GM23338 (cell line): ENCODE results near the gene GAGE12C. TPM values are rescaled to one million over a fixed set of nuclear protein-coding genes. Genes with fewer than 3 reads are reported as not detected.
"Not testable (repeated sequence)": the region's sequence is repeated elsewhere in the genome, so short reads cannot be mapped to it uniquely, and the experiment has no call there.

Source experiments
- ATAC-seq: fragments of 200-7000 bp; cut with Tn5 transposase; 3 replicates; pipeline ENCODE4 v1.9.1; 2020
- DNase-seq: peaks from one replicate; pipeline ENCODE4 v3.0.0-alpha.2; 2015; ENCODE audit warnings: low spot score
- H2AFZ ChIP-seq: fragments of 200-600 bp; sonication (generic); 2 replicates; pipeline ENCODE4 v1.8.0; 2016; ENCODE audit warnings: antibody characterized with exemption, mild to moderate bottlenecking, moderate library complexity
- H3F3A ChIP-seq: fragments of 200-600 bp; sonication (generic); replicated peaks from 2 replicates; pipeline ENCODE4 v1.8.0; 2017; ENCODE audit warnings: antibody characterized with exemption, mixed run types, low read depth
- H3K27ac ChIP-seq: fragments of 200-600 bp; sonication (generic); 2 replicates; pipeline ENCODE4 v1.6.1; 2016; ENCODE audit warnings: low read depth
- H3K27me3 ChIP-seq: fragments of 200-600 bp; sonication (generic); 2 replicates; pipeline ENCODE4 v1.8.0; 2016; ENCODE audit warnings: mild to moderate bottlenecking, mixed run types, moderate library complexity; ENCODE audit not compliant: insufficient read depth
- H3K36me3 ChIP-seq: fragments of 200-600 bp; sonication (generic); 2 replicates; pipeline ENCODE4 v1.8.0; 2016; ENCODE audit warnings: mild to moderate bottlenecking; ENCODE audit not compliant: insufficient read depth
- H3K4me1 ChIP-seq: fragments of 200-600 bp; sonication (generic); 2 replicates; pipeline ENCODE4 v1.8.0; 2016; ENCODE audit warnings: mild to moderate bottlenecking, moderate library complexity; ENCODE audit not compliant: insufficient read depth
- H3K4me2 ChIP-seq: fragments of 200-600 bp; sonication (generic); 2 replicates; pipeline ENCODE4 v1.7.1; 2017; ENCODE audit warnings: mixed run types
- H3K4me3 ChIP-seq: fragments of 200-600 bp; sonication (generic); 2 replicates; pipeline ENCODE4 v1.6.1; 2016; ENCODE audit warnings: mixed run types
- H3K79me2 ChIP-seq: fragments of 200-600 bp; sonication (generic); replicated peaks from 2 replicates; pipeline ENCODE4 v1.8.0; 2017; ENCODE audit warnings: mild to moderate bottlenecking; ENCODE audit not compliant: insufficient read depth
- H3K9me2 ChIP-seq: fragments of 200-600 bp; sonication (generic); 2 replicates; pipeline ENCODE4 v1.8.0; 2017; ENCODE audit not compliant: insufficient read depth
- H4K20me1 ChIP-seq: fragments of 200-600 bp; sonication (generic); replicated peaks from 2 replicates; pipeline ENCODE4 v1.8.0; 2017; ENCODE audit warnings: mild to moderate bottlenecking; ENCODE audit not compliant: insufficient read depth
- H3K27ac Mint-ChIP-seq: 2 replicates; pipeline ENCODE4 v1.8.0; 2020; ENCODE audit warnings: inconsistent platforms, mild to moderate bottlenecking, moderate library complexity, mixed read lengths
- H3K27me3 Mint-ChIP-seq: 3 replicates; pipeline ENCODE4 v1.8.0; 2022; ENCODE audit warnings: low read depth, mild to moderate bottlenecking, moderate library complexity, mixed read lengths, inconsistent platforms; ENCODE audit not compliant: insufficient read depth, poor library complexity
- H3K36me3 Mint-ChIP-seq: 3 replicates; pipeline ENCODE4 v1.8.0; 2021; ENCODE audit warnings: low read depth, mild to moderate bottlenecking, inconsistent platforms, moderate library complexity, mixed read lengths
- H3K4me1 Mint-ChIP-seq: 3 replicates; pipeline ENCODE4 v1.8.0; 2020; ENCODE audit warnings: mild to moderate bottlenecking, inconsistent platforms, mixed read lengths
- H3K4me3 Mint-ChIP-seq: 3 replicates; pipeline ENCODE4 v1.8.0; 2021; ENCODE audit warnings: moderate library complexity, mild to moderate bottlenecking, inconsistent platforms, mixed read lengths
- H3K9me3 Mint-ChIP-seq: 3 replicates; pipeline ENCODE4 v1.8.0; 2020; ENCODE audit warnings: moderate library complexity, mild to moderate bottlenecking, inconsistent platforms, mixed read lengths
- polyA plus RNA-seq: library from polyadenylated mRNA; unstranded; fragments of >200 nt; fragmentation: Nextera tagmentation; extraction: Ambion mirVana; gene quantifications from 2 replicates; pipeline ENCODE4 v1.2.1, GENCODE V29; 2016
- small RNA-seq: library from RNA; depleted of rRNA; stranded (forward); fragments of <200 nt; gene quantifications from one replicate; pipeline ENCODE3, GENCODE V24; 2014; ENCODE audit warnings: low replicate concordance
- total RNA-seq: library from RNA; depleted of rRNA; stranded (reverse); fragments of >200 nt; shearing (Covaris generic); gene quantifications from 2 replicates; pipeline ENCODE4 v1.2.3, GENCODE V29; 2014; rRNA removed

Gene GAGE12C
- total and polyA plus RNA-seq, 2 experiments from 2014 or later: not detected

- not testable (repeated sequence) for H3K36me3 Mint-ChIP-seq, H2AFZ ChIP-seq, H3K79me2 ChIP-seq, H3K9me3 Mint-ChIP-seq, H3K4me2 ChIP-seq, H4K20me1 ChIP-seq, H3K4me1 Mint-ChIP-seq, H3K9me2 ChIP-seq, H3K27me3 ChIP-seq, H3K4me3 Mint-ChIP-seq, H3K27ac Mint-ChIP-seq, H3K4me3 ChIP-seq, H3K27me3 Mint-ChIP-seq, DNase-seq, ATAC-seq, H3F3A ChIP-seq, H3K4me1 ChIP-seq, H3K36me3 ChIP-seq, H3K27ac ChIP-seq
These were observed 38.1 kb downstream of the GAGE12C start, which contains the start of gene GAGE12G for GRCh38 chrX:49570100-49570499. GAGE12G (plus strand) TSS chrX:49570400; CDS start chrX:49571555, 1,155 bp downstream.

DNA sequence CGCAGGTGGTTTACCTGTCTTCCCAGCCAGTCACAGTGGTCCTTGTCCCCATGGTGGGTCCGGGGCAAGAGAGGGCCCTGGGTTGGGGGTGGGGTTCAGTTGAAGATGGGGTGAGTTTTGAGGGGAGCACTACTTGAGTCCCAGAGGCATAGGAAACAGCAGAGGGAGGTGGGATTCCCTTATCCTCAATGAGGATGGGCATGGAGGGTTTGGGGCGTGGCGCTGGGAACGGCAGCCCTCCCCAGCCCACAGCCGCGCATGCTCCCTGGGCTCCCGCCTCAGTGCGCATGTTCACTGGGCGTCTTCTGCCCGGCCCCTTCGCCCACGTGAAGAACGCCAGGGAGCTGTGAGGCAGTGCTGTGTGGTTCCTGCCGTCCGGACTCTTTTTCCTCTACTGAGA lies 47.7 kb downstream of the GAGE12C start, which contains the start of gene GAGE12H:
TSS of gene GAGE12H (plus strand) at position 301 of the 400 bp plus-strand sequence. CDS start 1,155 bp downstream, outside the sequence.
- not testable (repeated sequence) for H3K4me2 ChIP-seq, DNase-seq, H4K20me1 ChIP-seq, H3K9me2 ChIP-seq, H3K4me1 Mint-ChIP-seq, H3K27me3 ChIP-seq, H3K36me3 Mint-ChIP-seq, H3K36me3 ChIP-seq, H3K27ac Mint-ChIP-seq, H3K9me3 Mint-ChIP-seq, H3F3A ChIP-seq, ATAC-seq, H3K79me2 ChIP-seq, H3K4me1 ChIP-seq, H3K27ac ChIP-seq, H3K4me3 Mint-ChIP-seq, H2AFZ ChIP-seq, H3K4me3 ChIP-seq, H3K27me3 Mint-ChIP-seq

Small RNA genes within 50 kb of the gene (small RNA-seq; reads per million reads assigned to genes)
- not detected for gene GAGE12B

Other genes starting within 250 kb of the GAGE12C start
- gene GAGE10, start 228.5 kb upstream of the GAGE12C start, total RNA-seq: not detected in 2 replicates
- not detected in 2 replicates for gene GAGE10, start 228.5 kb upstream of the GAGE12C start, polyA plus RNA-seq
- not detected in 2 replicates for gene GAGE12J, start 210.1 kb upstream of the GAGE12C start, total RNA-seq
- not detected in 2 replicates for gene GAGE12J, start 210.1 kb upstream of the GAGE12C start, polyA plus RNA-seq
- not detected in 2 replicates for gene GAGE13, start 200.6 kb upstream of the GAGE12C start, total RNA-seq
- not detected in 2 replicates for gene GAGE13, start 200.6 kb upstream of the GAGE12C start, polyA plus RNA-seq
- gene GAGE12D, start 9.6 kb downstream of the GAGE12C start, total RNA-seq: not detected in 2 replicates
- gene GAGE12D, start 9.6 kb downstream of the GAGE12C start, polyA plus RNA-seq: not detected in 2 replicates
- gene GAGE12E, start 19.1 kb downstream of the GAGE12C start, total RNA-seq: not detected in 2 replicates
- gene GAGE12E, start 19.1 kb downstream of the GAGE12C start, polyA plus RNA-seq: not detected in 2 replicates
- not detected in 2 replicates for gene GAGE12F, start 28.7 kb downstream of the GAGE12C start, total RNA-seq
- gene GAGE12F, start 28.7 kb downstream of the GAGE12C start, polyA plus RNA-seq: not detected in 2 replicates
- not detected in 2 replicates for gene GAGE12G, start 38.2 kb downstream of the GAGE12C start, total RNA-seq
- not detected in 2 replicates for gene GAGE12G, start 38.2 kb downstream of the GAGE12C start, polyA plus RNA-seq
- not detected in 2 replicates for gene GAGE12H, start 47.8 kb downstream of the GAGE12C start, total RNA-seq
- gene GAGE12H, start 47.8 kb downstream of the GAGE12C start, polyA plus RNA-seq: not detected in 2 replicates
- not detected in 2 replicates for gene GAGE2A, start 57.3 kb downstream of the GAGE12C start, total RNA-seq
- 0.63 TPM in 1 of 2 replicates, not detected in the other for gene GAGE2A, start 57.3 kb downstream of the GAGE12C start, polyA plus RNA-seq
- not detected in 2 replicates for gene GAGE1, start 66.8 kb downstream of the GAGE12C start, total RNA-seq
- 0.68 TPM in 1 of 2 replicates, not detected in the other for gene GAGE1, start 66.8 kb downstream of the GAGE12C start, polyA plus RNA-seq
- not detected in 2 replicates for gene PAGE1, start 163.8 kb downstream of the GAGE12C start, total RNA-seq
- not detected in 2 replicates for gene PAGE1, start 163.8 kb downstream of the GAGE12C start, polyA plus RNA-seq